GM23338 (cell line): ENCODE measurements around the gene SHISA6.

Experiments used
- CREB1 ChIP-seq: fragments of 250-450 bp; sonication (Bioruptor Pico); IDR thresholded peaks from 2 replicates; pipeline ENCODE4 v1.5.0; 2020; ENCODE audit warnings: low read depth, mild to moderate bottlenecking, moderate library complexity
- EZH2 ChIP-seq: fragments of 200-600 bp; sonication (generic); IDR thresholded peaks from one replicate; pipeline ENCODE4 v1.8.0; 2017; ENCODE audit warnings: antibody characterized with exemption, mild to moderate bottlenecking, low read depth; ENCODE audit not compliant: unreplicated experiment
- EZH2phosphoT487 ChIP-seq: fragments of 200-600 bp; sonication (generic); IDR thresholded peaks from one replicate; pipeline ENCODE4 v1.8.1; 2018; ENCODE audit warnings: antibody characterized with exemption; ENCODE audit not compliant: unreplicated experiment
- JUNB ChIP-seq: IDR thresholded peaks from one replicate; pipeline ENCODE4 v1.6.1; 2016; ENCODE audit warnings: antibody characterized with exemption; ENCODE audit not compliant: unreplicated experiment
- NANOG ChIP-seq: IDR thresholded peaks from 2 replicates; pipeline ENCODE4 v1.6.1; 2016; ENCODE audit warnings: antibody characterized with exemption, borderline replicate concordance
- POLR2AphosphoS5 ChIP-seq: IDR thresholded peaks from 2 replicates; pipeline ENCODE4 v1.6.1; 2016; ENCODE audit warnings: antibody characterized with exemption, low read depth
- REST ChIP-seq: IDR thresholded peaks from one replicate; pipeline ENCODE4 v1.6.1; 2018; ENCODE audit warnings: antibody characterized with exemption; ENCODE audit not compliant: unreplicated experiment
- ZNF114 ChIP-seq: fragments of 250-450 bp; sonication (Bioruptor Pico); IDR thresholded peaks from 2 replicates; pipeline ENCODE4 v1.5.0; 2020; ENCODE audit warnings: mild to moderate bottlenecking, moderate library complexity
- ZNF331 ChIP-seq: fragments of 250-450 bp; sonication (Bioruptor Pico); IDR thresholded peaks from 2 replicates; pipeline ENCODE4 v1.5.0; 2020; ENCODE audit warnings: low read depth, mild to moderate bottlenecking, moderate library complexity
- ZNF462 ChIP-seq: fragments of 250-450 bp; sonication (Bioruptor Pico); IDR thresholded peaks from 2 replicates; pipeline ENCODE4 v1.5.0; 2020; ENCODE audit warnings: mild to moderate bottlenecking, moderate library complexity
- TF ChIP-seq, protein P1 (sequence below), 2 experiments: fragments of 200-600 bp in 1 of 2; sonication (generic) in 1 of 2; conservative IDR thresholded peaks; 2 replicates each; pipeline versions ENCODE4 v1.5.1 to v1.6.1; 2016 to 2017; ENCODE audit warnings: antibody characterized with exemption in 2 of 2, low read depth in 2 of 2, mild to moderate bottlenecking in 2 of 2, moderate library complexity in 1 of 2
- TF ChIP-seq, protein P2 (sequence below): IDR thresholded peaks from 2 replicates; pipeline ENCODE4 v1.6.1; 2016; ENCODE audit warnings: antibody characterized with exemption

GRCh38 chr17:11278186-11278991 lies 37.4 kb downstream of the SHISA6 start:
- TF ChIP-seq EZH2 = no peak
- no peak for TF ChIP-seq REST
- TF ChIP-seq, protein P1, sequence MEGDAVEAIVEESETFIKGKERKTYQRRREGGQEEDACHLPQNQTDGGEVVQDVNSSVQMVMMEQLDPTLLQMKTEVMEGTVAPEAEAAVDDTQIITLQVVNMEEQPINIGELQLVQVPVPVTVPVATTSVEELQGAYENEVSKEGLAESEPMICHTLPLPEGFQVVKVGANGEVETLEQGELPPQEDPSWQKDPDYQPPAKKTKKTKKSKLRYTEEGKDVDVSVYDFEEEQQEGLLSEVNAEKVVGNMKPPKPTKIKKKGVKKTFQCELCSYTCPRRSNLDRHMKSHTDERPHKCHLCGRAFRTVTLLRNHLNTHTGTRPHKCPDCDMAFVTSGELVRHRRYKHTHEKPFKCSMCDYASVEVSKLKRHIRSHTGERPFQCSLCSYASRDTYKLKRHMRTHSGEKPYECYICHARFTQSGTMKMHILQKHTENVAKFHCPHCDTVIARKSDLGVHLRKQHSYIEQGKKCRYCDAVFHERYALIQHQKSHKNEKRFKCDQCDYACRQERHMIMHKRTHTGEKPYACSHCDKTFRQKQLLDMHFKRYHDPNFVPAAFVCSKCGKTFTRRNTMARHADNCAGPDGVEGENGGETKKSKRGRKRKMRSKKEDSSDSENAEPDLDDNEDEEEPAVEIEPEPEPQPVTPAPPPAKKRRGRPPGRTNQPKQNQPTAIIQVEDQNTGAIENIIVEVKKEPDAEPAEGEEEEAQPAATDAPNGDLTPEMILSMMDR (conservative IDR thresholded peaks at IDR 0.05; ENCODE audit: low read depth in 2 of 2) = no peak
- no peak for TF ChIP-seq POLR2AphosphoS5
- no peak for TF ChIP-seq EZH2phosphoT487
- TF ChIP-seq ZNF331 = no peak
- no peak for TF ChIP-seq JUNB
- no peak for TF ChIP-seq ZNF462 (CRISPR knock-in tag)
- no peak for TF ChIP-seq CREB1 (CRISPR knock-in tag)
- TF ChIP-seq NANOG = no peak
- TF ChIP-seq, protein P2, sequence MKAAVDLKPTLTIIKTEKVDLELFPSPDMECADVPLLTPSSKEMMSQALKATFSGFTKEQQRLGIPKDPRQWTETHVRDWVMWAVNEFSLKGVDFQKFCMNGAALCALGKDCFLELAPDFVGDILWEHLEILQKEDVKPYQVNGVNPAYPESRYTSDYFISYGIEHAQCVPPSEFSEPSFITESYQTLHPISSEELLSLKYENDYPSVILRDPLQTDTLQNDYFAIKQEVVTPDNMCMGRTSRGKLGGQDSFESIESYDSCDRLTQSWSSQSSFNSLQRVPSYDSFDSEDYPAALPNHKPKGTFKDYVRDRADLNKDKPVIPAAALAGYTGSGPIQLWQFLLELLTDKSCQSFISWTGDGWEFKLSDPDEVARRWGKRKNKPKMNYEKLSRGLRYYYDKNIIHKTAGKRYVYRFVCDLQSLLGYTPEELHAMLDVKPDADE = no peak
- no peak for TF ChIP-seq ZNF114 (CRISPR knock-in tag)
